Endodermal cell (in vitro differentiated cells): ENCODE results near the gene TMTC2. TPM values are rescaled to one million over a fixed set of nuclear protein-coding genes. Genes with fewer than 3 reads are reported as not detected.

ENCODE experiments used
- DNase-seq: peaks from one replicate; pipeline ENCODE4 v3.0.0-alpha.2; 2017
- H3K27ac ChIP-seq: 2 replicates; pipeline ENCODE4 v1.5.1; 2013; ENCODE audit warnings: mild to moderate bottlenecking, low read depth, low read length, moderate library complexity
- H3K27me3 ChIP-seq: 2 replicates; pipeline ENCODE4 v1.6.1; 2013; ENCODE audit warnings: mild to moderate bottlenecking, low read length, moderate library complexity; ENCODE audit not compliant: insufficient read depth, control insufficient read depth, poor library complexity, severe bottlenecking
- H3K36me3 ChIP-seq: 2 replicates; pipeline ENCODE4 v1.7.0; 2013; ENCODE audit warnings: mild to moderate bottlenecking, low read length, moderate library complexity; ENCODE audit not compliant: control insufficient read depth, insufficient read depth
- H3K4me1 ChIP-seq: one replicate; pipeline ENCODE4 v1.7.0; 2013; ENCODE audit warnings: low read length; ENCODE audit not compliant: control insufficient read depth, insufficient read depth
- H3K4me3 ChIP-seq: 2 replicates; pipeline ENCODE4 v1.5.1; 2013; ENCODE audit warnings: mild to moderate bottlenecking, low read length, moderate library complexity
- H3K9ac ChIP-seq: 2 replicates; pipeline ENCODE4 v1.6.1; 2013; ENCODE audit warnings: mild to moderate bottlenecking, low read length, moderate library complexity; ENCODE audit not compliant: poor library complexity, severe bottlenecking; ENCODE audit errors: extremely low read depth
- H3K9me3 ChIP-seq: 2 replicates; pipeline ENCODE4 v1.6.1; 2013; ENCODE audit warnings: mild to moderate bottlenecking, low read length, moderate library complexity; ENCODE audit not compliant: control insufficient read depth
- H3K27ac Mint-ChIP-seq: 2 replicates; pipeline ENCODE4 v1.8.0; 2020; ENCODE audit warnings: mixed read lengths
- H3K27me3 Mint-ChIP-seq: 2 replicates; pipeline ENCODE4 v1.8.0; 2021; ENCODE audit warnings: mild to moderate bottlenecking, mixed read lengths; ENCODE audit not compliant: insufficient read depth
- H3K36me3 Mint-ChIP-seq: 2 replicates; pipeline ENCODE4 v1.8.0; 2020; ENCODE audit warnings: low read depth, mixed read lengths
- H3K4me1 Mint-ChIP-seq: 2 replicates; pipeline ENCODE4 v1.8.0; 2020; ENCODE audit warnings: mixed read lengths
- H3K4me3 Mint-ChIP-seq: 2 replicates; pipeline ENCODE4 v1.8.0; 2020; ENCODE audit warnings: mild to moderate bottlenecking, moderate library complexity, mixed read lengths
- H3K9me3 Mint-ChIP-seq: 2 replicates; pipeline ENCODE4 v1.8.0; 2020; ENCODE audit warnings: mild to moderate bottlenecking, mixed read lengths
- CTCF ChIP-seq: fragments of 200-600 bp; sonication (generic); conservative IDR thresholded peaks from 2 replicates; pipeline ENCODE4 v1.5.0; 2021; ENCODE audit warnings: antibody characterized with exemption, mild to moderate bottlenecking
- WGBS, 2 experiments: methylation state at CpG; one replicate each; pipeline versions ENCODE4 v1.1.5 to v1.1.7; 2013; ENCODE audit warnings: missing lambda C conversion rate in 2 of 2, mixed read lengths in 1 of 2; ENCODE audit not compliant: insufficient coverage in 1 of 2, insufficient read length in 1 of 2; 5-methylcytosine and 5-hydroxymethylcytosine counted together
- total RNA-seq, 2 donors: library from RNA; stranded (reverse); fragmentation: NEBNext Ultra II Directional in 1 of 2; extraction: Animal tissue kit (Norgen Biotek cat#: 25700) in 1 of 2; gene quantifications; 2 replicates in 1 of 2; 3 replicates in 1 of 2; pipeline ENCODE4 v1.2.1, GENCODE V29; 2021

Gene TMTC2
- total RNA-seq, 2 donors from 2014 or later = 7.2 to 10.8 TPM

GRCh38 chr12:82708061-82708879 lies 21.6 kb downstream of the TMTC2 start:
- H3K4me3 Mint-ChIP-seq = no peak overlapping the region
- Histone ChIP-seq H3K27ac (peak overlapping the region; percentile 77), H3K36me3 (peaks cover 6% of the 10 kb centered on the region), H3K9ac (no peak overlapping the region), H3K9me3 (no peaks in the 10 kb centered on the region), H3K4me1 (peaks cover 4% of the 10 kb centered on the region), H3K27me3 (no peaks in the 10 kb centered on the region), H3K4me3 (no peak overlapping the region)
- peak; percentile 76 for DNase-seq
- H3K27me3 Mint-ChIP-seq = no peaks in the 10 kb centered on the region
- no peak for TF ChIP-seq CTCF
- peaks cover 20% of the 10 kb centered on the region for H3K4me1 Mint-ChIP-seq
- WGBS, 2 experiments = 62 to 78% methylated on average over 9 to 10 of the region's 10 CpGs
- H3K27ac Mint-ChIP-seq = peak overlapping the region; percentile 16
- H3K9me3 Mint-ChIP-seq = peaks cover 10% of the 10 kb centered on the region
- peaks cover 28% of the 10 kb centered on the region for H3K36me3 Mint-ChIP-seq

GRCh38 chr12:82709794-82710355 lies 23.2 kb downstream of the TMTC2 start:
- no peak for TF ChIP-seq CTCF
- H3K27me3 ChIP-seq = no peaks in the 10 kb centered on the region
- H3K9me3 ChIP-seq = no peaks in the 10 kb centered on the region
- H3K36me3 ChIP-seq = no peaks in the 10 kb centered on the region
- H3K4me3 Mint-ChIP-seq = no peak overlapping the region
- DNase-seq = no peak
- H3K36me3 Mint-ChIP-seq = peaks cover 32% of the 10 kb centered on the region
- peaks cover 20% of the 10 kb centered on the region for H3K4me1 Mint-ChIP-seq
- H3K27ac Mint-ChIP-seq = no peak overlapping the region
- no peaks in the 10 kb centered on the region for H3K27me3 Mint-ChIP-seq
- H3K4me1 ChIP-seq = peaks cover 4% of the 10 kb centered on the region
- WGBS, 2 experiments = 93% methylated on average over 2 of the region's 2 CpGs
- H3K27ac ChIP-seq = no peak overlapping the region
- peaks cover 6% of the 10 kb centered on the region for H3K9me3 Mint-ChIP-seq
- H3K4me3 ChIP-seq = no peak overlapping the region
- no peak overlapping the region for H3K9ac ChIP-seq

GRCh38 chr12:82710741-82711140 lies 24.0 kb downstream of the TMTC2 start:
- Mint-ChIP-seq H3K36me3 (peaks cover 36% of the 10 kb centered on the region), H3K27me3 (no peaks in the 10 kb centered on the region), H3K27ac (no peak overlapping the region), H3K4me1 (peaks cover 17% of the 10 kb centered on the region), H3K4me3 (no peak overlapping the region), H3K9me3 (peaks cover 8% of the 10 kb centered on the region)
- no peak for DNase-seq
- no peak overlapping the region for H3K27ac ChIP-seq
- no peak overlapping the region for H3K9ac ChIP-seq
- H3K4me3 ChIP-seq = no peak overlapping the region
- 94 to 100% methylated on average over 1 to 2 of the region's 2 CpGs for WGBS, 2 experiments
- no peaks in the 10 kb centered on the region for H3K36me3 ChIP-seq
- TF ChIP-seq CTCF = no peak
- no peaks in the 10 kb centered on the region for H3K9me3 ChIP-seq
- H3K4me1 ChIP-seq = peaks cover 4% of the 10 kb centered on the region
- no peaks in the 10 kb centered on the region for H3K27me3 ChIP-seq
